COLO668 (cell line): ENCODE data around the gene OSM.
A peak's percentile ranks its signal among the peaks of the same experiment; 100 is the strongest.

Experiments used
- DNase-seq: peaks from one replicate; lab custom pipeline; 2025; ENCODE audit not compliant: unreplicated experiment; lab: John Stamatoyannopoulos, UW

The OSM gene

GRCh38 chr22:30285846-30286200 is 19.2 kb upstream of the OSM start:
- DNase-seq, result no peak

- no peak for DNase-seq
Measured at GRCh38 chr22:30285176-30285845, 18.7 kb upstream of the OSM start.

- no peak for DNase-seq
Measured at GRCh38 chr22:30284666-30285065, 18.0 kb upstream of the OSM start.

- no peak for DNase-seq
Measured at GRCh38 chr22:30284172-30284571, 17.5 kb upstream of the OSM start.

- DNase-seq, result no peak
Measured at GRCh38 chr22:30283342-30283741, 16.7 kb upstream of the OSM start.

- no peak for DNase-seq
Measured at GRCh38 chr22:30282616-30283046, 16.0 kb upstream of the OSM start.

- no peak for DNase-seq
Measured at GRCh38 chr22:30280505-30280904, 13.9 kb upstream of the OSM start.

- DNase-seq, result no peak
Measured at GRCh38 chr22:30279932-30280331, 13.3 kb upstream of the OSM start.

- DNase-seq, result no peak
Measured at GRCh38 chr22:30279046-30279788, 12.6 kb upstream of the OSM start.

- no peak for DNase-seq
Measured at GRCh38 chr22:30277547-30278344, 11.1 kb upstream of the OSM start.

GRCh38 chr22:30276039-30276438 is 9.4 kb upstream of the OSM start:
- DNase-seq, result no peak

GRCh38 chr22:30275625-30276024 is 9.0 kb upstream of the OSM start:
- peak; percentile 10 for DNase-seq

GRCh38 chr22:30274437-30274812 is 7.8 kb upstream of the OSM start:
- DNase-seq, result no peak

- no peak for DNase-seq
Measured at GRCh38 chr22:30273711-30274436, 7.2 kb upstream of the OSM start.

- no peak for DNase-seq
Measured at GRCh38 chr22:30272781-30273601, 6.3 kb upstream of the OSM start.

GRCh38 chr22:30270832-30271231 is 4.2 kb upstream of the OSM start:
- no peak for DNase-seq

- no peak for DNase-seq
Measured at GRCh38 chr22:30268331-30268730, 1.7 kb upstream of the OSM start.

GRCh38 chr22:30267382-30268302 is 991 bp upstream of the OSM start:
- DNase-seq, result no peak

GRCh38 chr22:30265823-30266444 is 717 bp downstream of the OSM start:
- DNase-seq, result no peak
